ENCODE results near the gene ENTHD1.

DNA sequence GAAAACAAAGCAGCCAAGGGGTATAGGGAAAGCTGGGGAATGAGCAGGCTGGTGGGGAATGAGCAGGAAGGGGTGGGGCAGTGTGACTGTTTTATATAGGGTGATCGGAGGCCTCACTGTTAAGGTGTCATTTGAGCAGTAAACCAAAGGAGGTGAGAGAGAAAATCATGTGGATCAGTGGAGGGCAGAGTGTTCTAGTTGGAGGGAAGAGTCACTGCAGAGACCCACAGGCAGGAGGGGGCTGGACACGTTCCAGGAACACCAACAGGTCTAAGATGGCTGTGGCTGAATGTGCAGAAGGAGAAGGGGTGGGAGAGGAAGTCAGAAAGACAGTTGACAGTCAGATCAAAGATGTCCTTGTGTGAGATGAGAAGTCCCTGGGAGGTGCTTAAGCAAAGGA lies 103.8 kb downstream of the ENTHD1 start:
- TF ChIP-seq KDM1A (IDR thresholded peaks at IDR 0.05; ENCODE audit: borderline replicate concordance), result no peak
- no peak for TF ChIP-seq CTCF (IDR thresholded peaks at IDR 0.05 in 2 of 3, conservative IDR thresholded peaks at IDR 0.05 in 1 of 3; ENCODE audit: control insufficient read depth in 2 of 3, extremely low read depth in 1 of 3, insufficient read depth in 1 of 3, low read depth in 3 of 3, low read length in 3 of 3)
- TF ChIP-seq, protein P1, sequence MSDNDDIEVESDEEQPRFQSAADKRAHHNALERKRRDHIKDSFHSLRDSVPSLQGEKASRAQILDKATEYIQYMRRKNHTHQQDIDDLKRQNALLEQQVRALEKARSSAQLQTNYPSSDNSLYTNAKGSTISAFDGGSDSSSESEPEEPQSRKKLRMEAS (IDR thresholded peaks at IDR 0.05; ENCODE audit: low read depth, low read length), result no peak
- no peak for TF ChIP-seq EP300 (IDR thresholded peaks at IDR 0.05; ENCODE audit: borderline replicate concordance in 1 of 2, control insufficient read depth in 1 of 2, low read depth in 2 of 2, low read length in 2 of 2)
- TF ChIP-seq YY1 (IDR thresholded peaks at IDR 0.05; ENCODE audit: low read depth, low read length), result no peak
- no peak for TF ChIP-seq POLR2A (IDR thresholded peaks at IDR 0.05; ENCODE audit: low read depth, low read length)
- no peak for TF ChIP-seq BCL3 (IDR thresholded peaks at IDR 0.05; ENCODE audit: borderline replicate concordance, insufficient read depth, low read depth, low read length, poor library complexity, severe bottlenecking)
- no peak for TF ChIP-seq CHD1 (IDR thresholded peaks at IDR 0.05; ENCODE audit: low read depth, low read length)
- no peak for TF ChIP-seq FOS (IDR thresholded peaks at IDR 0.05; ENCODE audit: borderline replicate concordance, extremely low read depth, insufficient read length)

Measured in GM12878 (cell line).